Activated naive CD8-positive, alpha-beta T cell treated with anti-CD3 and anti-CD28 coated beads for 36 hours (primary cell): ENCODE measurements around the gene HPX. TPM values are rescaled to one million over a fixed set of nuclear protein-coding genes. Genes with fewer than 3 reads are reported as not detected.

Experiments
- DNase-seq: peaks from one replicate; pipeline ENCODE4 v3.0.0; 2021
- H3K27ac Mint-ChIP-seq: one replicate; pipeline ENCODE4 v1.8.0; 2022; ENCODE audit warnings: mild to moderate bottlenecking, moderate library complexity, mixed read lengths
- H3K27me3 Mint-ChIP-seq: one replicate; pipeline ENCODE4 v1.8.0; 2022; ENCODE audit warnings: mild to moderate bottlenecking, mixed read lengths
- H3K36me3 Mint-ChIP-seq: one replicate; pipeline ENCODE4 v1.8.0; 2021; ENCODE audit warnings: mild to moderate bottlenecking, mixed read lengths
- H3K4me1 Mint-ChIP-seq: one replicate; pipeline ENCODE4 v1.8.0; 2021; ENCODE audit warnings: mixed read lengths
- H3K4me3 Mint-ChIP-seq: one replicate; pipeline ENCODE4 v1.8.0; 2022; ENCODE audit warnings: mild to moderate bottlenecking, moderate library complexity, mixed read lengths
- H3K9me3 Mint-ChIP-seq: one replicate; pipeline ENCODE4 v1.8.0; 2022; ENCODE audit warnings: mixed read lengths
- total RNA-seq, 2 experiments: library from RNA; stranded (reverse); gene quantifications; one replicate each; pipeline ENCODE4 v1.2.3, GENCODE V29; 2021

The HPX gene
- total RNA-seq, 2 experiments from 2014 or later, result not detected

DNA sequence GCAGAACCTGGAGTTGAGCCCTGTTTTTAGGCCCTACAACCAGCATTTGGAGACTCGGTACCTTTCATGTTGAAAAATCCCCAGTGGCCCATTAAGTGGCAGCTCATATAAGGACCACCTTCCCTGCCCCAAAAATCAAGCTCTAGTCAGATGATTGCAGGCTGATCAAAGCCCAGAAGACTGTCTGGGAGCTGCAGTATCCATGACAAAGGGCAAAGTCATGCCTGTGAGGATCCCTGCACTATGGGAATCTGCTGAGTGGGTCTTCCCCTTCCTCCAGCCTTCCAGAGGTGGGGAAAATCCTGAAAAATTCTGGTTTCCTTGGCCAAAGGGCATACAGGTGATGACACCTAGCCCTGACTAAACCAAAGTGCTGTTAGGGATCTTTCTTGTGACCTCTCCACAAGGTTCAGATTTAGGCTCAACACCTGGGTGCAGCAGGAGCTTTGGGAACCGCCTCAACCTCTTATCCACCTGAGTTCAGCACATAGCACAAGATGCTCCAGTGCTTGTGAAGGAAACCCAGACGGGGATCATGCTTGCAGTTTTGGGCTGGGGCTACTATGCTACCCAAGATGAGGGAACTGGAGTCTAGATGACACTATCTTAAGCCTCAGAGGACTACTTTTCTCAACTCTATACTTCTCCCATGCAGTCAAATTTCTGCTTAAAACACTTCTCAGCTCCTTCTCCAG lies 34.2 kb upstream of the HPX start:
- peaks cover 25% of the 10 kb centered on the region for H3K4me1 Mint-ChIP-seq
- H3K9me3 Mint-ChIP-seq, result no peaks in the 10 kb centered on the region
- H3K27me3 Mint-ChIP-seq, result no peaks in the 10 kb centered on the region
- DNase-seq, result no peak
- H3K27ac Mint-ChIP-seq, result no peak overlapping the region
- H3K36me3 Mint-ChIP-seq, result peaks cover 5% of the 10 kb centered on the region
- peak overlapping the region; percentile 3 for H3K4me3 Mint-ChIP-seq

DNA sequence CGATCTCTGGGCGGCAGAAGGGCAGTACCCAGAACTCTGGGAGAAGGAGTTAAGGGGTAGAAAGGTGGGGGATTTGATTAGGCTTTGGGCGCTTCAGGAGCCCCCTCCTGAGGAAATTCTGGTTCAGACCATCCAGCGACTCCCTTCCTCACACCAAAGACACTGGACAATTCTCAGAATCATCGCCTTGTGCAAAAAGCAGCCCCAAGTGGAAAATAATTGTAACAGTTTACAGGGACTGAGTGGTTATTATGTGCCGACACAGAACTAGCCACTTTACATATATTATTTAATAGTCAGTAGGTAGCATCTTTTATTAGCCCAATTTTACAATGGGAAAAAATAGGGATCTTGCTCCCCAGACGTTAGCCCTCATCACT lies 33.6 kb upstream of the HPX start:
- peaks cover 4% of the 10 kb centered on the region for H3K36me3 Mint-ChIP-seq
- no peak overlapping the region for H3K27ac Mint-ChIP-seq
- H3K9me3 Mint-ChIP-seq, result no peaks in the 10 kb centered on the region
- no peak for DNase-seq
- H3K27me3 Mint-ChIP-seq, result no peaks in the 10 kb centered on the region
- peaks cover 20% of the 10 kb centered on the region for H3K4me1 Mint-ChIP-seq
- H3K4me3 Mint-ChIP-seq, result peak overlapping the region; percentile 70

DNA sequence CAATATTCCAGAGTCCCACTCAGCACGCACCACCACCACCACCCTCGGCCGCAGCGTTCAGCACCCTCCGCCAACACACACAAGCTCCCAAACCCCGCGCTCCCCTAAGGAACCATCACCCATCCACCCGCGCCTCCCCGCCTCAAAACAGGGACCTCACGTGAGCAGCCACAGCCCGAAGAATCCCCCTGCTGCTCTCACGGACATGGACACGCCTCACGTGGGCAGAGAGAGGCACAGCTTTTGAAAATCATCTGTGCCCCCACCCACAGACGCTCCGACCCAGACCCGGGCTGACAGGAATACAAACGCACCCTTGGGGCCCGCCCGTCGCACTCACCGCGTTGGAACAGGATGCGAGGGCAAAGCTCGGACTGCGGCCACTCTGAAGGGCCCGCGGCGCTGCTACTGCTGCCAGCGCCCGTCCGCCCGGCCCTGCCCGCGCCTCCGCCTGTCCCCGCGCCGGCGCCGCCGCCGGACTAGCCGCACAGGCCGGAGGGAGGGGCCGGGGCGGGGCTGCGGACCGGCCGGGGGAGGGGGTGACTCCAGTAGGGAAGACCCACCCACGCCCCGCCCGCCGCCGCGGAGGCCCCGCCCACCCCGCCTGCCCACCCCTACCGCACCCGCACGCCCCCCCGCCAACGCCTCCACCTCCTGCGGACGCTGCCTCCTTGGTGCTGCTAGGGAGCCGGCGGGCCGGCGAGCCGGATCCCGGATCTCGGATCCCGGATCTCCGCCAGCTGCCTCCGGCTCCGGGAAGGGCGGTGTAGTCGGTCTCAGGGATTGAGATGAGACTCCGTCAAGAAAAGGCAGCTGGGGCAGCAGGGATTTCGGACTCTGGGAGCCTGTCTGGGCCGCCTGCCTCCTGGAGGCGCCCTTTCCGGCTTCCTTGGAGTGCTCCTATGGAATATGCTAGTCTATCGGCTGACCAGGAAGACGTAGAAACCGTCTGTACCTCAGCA lies 32.9 kb upstream of the HPX start, which contains the start of gene TRIM3:
Gene TRIM3, minus strand, starts transcription at position 491 of the 962 bp plus-strand sequence. CDS start 8,246 bp downstream, outside the sequence.
- H3K27me3 Mint-ChIP-seq, result no peaks in the 10 kb centered on the region

DNA sequence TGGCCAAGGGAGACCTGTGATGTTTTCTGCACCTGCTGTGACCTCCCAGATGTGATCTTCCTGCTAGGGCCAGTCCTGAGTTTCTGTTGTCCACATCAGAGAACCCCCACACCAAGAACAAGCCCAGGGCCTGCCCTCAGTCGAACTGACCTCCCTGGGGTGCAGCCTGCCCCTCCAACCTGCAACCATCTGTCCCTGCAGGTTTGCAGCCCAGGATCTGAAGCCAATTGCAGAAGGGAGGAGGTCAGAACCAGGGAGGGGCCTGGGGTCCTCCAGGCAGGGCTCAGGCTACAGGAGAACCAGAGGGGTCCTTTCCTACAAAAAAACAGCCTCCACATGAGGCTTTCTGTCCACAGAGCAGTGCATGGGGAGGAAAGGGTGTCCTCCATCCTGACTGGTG lies 32.1 kb upstream of the HPX start:
- Mint-ChIP-seq H3K36me3 (peaks cover 3% of the 10 kb centered on the region), H3K27ac (no peak overlapping the region), H3K4me1 (peaks cover 16% of the 10 kb centered on the region), H3K4me3 (peak overlapping the region; percentile 40), H3K9me3 (no peaks in the 10 kb centered on the region), H3K27me3 (no peaks in the 10 kb centered on the region)
- no peak for DNase-seq

More for the DNA sequence above, 32.9 kb upstream of the HPX start, which contains the start of gene TRIM3:
- H3K4me3 Mint-ChIP-seq, result peak within 1 kb of the TSS; percentile 78
- H3K9me3 Mint-ChIP-seq, result no peaks in the 10 kb centered on the region
- DNase-seq, result peak; percentile 57
- peaks cover 4% of the 10 kb centered on the region for H3K36me3 Mint-ChIP-seq
- peaks cover 16% of the 10 kb centered on the region for H3K4me1 Mint-ChIP-seq
- H3K27ac Mint-ChIP-seq, result no peak within 1 kb of the TSS

DNA sequence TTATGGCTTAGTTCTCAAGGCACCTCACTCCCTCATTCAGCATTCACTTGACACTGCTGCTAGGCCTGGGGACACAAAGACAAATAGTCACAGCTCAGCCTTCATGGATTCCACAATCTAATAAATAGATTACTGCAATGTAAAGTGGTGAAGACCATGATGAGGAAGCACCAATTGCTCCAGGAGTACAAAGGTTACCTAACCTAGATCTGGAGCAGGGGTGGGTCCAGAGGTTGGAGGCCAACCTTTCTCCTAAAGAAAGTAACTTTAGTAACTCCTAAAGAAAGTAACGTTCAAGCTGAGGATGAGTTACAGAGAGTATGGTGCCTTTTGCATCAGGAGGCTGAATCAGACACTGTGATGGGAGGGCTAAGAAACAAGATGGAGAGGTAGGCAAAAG lies 28.8 kb upstream of the HPX start:
- H3K4me1 Mint-ChIP-seq, result peaks cover 16% of the 10 kb centered on the region
- no peak overlapping the region for H3K27ac Mint-ChIP-seq
- H3K27me3 Mint-ChIP-seq, result no peaks in the 10 kb centered on the region
- no peaks in the 10 kb centered on the region for H3K36me3 Mint-ChIP-seq
- no peaks in the 10 kb centered on the region for H3K9me3 Mint-ChIP-seq
- H3K4me3 Mint-ChIP-seq, result no peak overlapping the region
- DNase-seq, result no peak

DNA sequence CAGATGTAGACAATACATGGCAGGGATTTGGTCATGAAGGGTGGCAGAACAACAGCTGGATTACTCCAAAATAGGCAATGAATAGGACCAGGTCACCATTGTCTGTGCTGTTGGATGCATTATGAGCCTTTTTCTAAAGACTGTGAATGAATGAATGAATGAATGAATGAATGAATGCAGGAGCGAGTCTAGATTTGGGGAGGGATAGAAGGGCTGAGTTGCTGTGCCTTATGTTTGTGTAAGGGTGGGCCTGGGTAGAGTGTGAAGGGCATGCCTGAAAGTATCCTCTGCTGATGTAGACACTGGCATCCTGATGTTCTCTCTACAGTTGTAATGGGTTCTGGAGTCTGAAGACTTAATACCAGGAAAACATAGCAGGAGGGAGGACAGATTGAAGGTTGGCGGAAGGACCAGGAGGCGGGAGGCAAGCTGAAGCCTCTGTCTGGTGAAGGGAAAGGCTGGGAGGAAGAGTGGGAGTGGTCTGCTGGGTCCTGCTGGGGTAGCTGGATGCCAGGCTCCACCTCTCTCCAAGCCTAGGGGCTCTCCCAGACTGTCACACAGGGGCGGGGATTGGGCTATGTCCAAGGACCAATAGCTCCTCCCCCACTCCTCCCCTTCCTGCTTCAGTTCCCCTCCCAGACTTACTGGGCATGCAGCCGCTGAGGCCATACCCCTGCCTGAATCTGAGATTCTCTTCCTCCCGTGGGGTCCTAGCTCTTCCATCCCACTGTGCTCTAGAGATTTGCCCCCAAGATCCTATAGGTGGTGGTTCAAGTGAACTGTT lies 28.1 kb upstream of the HPX start:
- no peaks in the 10 kb centered on the region for H3K9me3 Mint-ChIP-seq
- H3K4me3 Mint-ChIP-seq, result no peak overlapping the region
- peaks cover 11% of the 10 kb centered on the region for H3K4me1 Mint-ChIP-seq
- H3K27ac Mint-ChIP-seq, result no peak overlapping the region
- peak; percentile 21 for DNase-seq
- H3K27me3 Mint-ChIP-seq, result no peaks in the 10 kb centered on the region
- no peaks in the 10 kb centered on the region for H3K36me3 Mint-ChIP-seq

DNA sequence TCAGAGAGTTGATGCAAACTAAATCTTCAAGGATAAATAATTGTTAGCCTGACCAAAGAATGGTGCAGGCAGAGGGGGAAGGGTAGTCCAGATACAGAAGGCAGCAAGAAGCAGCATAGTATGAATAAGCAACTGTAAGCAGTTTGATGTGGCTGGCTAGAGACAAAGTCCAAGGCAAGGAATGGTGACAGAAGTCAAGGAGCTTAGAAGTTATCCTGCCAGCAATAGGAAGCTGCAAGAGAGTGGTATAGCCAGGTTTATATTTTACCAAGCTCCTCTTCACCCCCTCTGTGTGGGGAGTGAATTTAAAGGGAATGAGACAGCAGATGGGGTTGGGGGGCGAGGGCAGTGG lies 18.3 kb upstream of the HPX start:
- DNase-seq, result no peak
- Mint-ChIP-seq H3K36me3 (peaks cover 2% of the 10 kb centered on the region), H3K4me1 (no peaks in the 10 kb centered on the region), H3K9me3 (no peaks in the 10 kb centered on the region), H3K27me3 (no peaks in the 10 kb centered on the region), H3K4me3 (no peak overlapping the region), H3K27ac (no peak overlapping the region)

DNA sequence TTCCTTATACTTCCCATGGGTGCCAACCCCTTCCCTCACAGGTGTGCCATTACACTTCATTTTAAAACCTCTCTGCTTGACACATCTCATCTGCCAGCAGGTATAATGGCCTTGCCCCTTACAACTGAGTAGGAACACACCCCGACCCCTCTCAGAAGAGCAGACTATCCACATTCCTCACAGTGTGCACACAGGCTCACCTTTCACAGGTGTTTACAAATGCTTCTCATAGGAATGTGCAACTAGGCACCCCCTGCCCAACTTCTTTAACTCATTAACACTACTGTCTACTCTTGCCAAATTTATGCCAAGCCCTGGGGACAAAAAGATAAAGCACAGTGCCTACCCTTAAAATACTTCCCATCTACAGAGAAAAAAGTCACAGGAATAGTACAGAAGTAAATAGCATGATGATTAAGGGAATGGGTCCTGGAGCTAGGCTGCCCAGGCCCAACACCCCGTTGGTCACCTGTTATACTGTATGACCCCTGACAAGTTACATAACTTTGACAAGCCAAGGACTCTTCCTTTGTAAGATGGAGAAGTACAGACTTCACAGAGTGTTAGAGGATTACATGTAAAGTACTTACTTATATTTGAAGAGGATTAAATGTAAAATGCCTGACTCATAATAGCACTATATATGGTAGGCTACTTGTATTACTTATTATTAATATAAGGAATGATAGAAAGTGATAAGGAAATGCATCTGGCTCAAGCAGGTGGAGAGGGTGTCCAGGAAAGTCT lies 17.7 kb upstream of the HPX start:
- no peaks in the 10 kb centered on the region for H3K9me3 Mint-ChIP-seq
- H3K4me1 Mint-ChIP-seq, result no peaks in the 10 kb centered on the region
- no peak overlapping the region for H3K4me3 Mint-ChIP-seq
- no peaks in the 10 kb centered on the region for H3K27me3 Mint-ChIP-seq
- no peak overlapping the region for H3K27ac Mint-ChIP-seq
- DNase-seq, result no peak
- peaks cover 2% of the 10 kb centered on the region for H3K36me3 Mint-ChIP-seq

DNA sequence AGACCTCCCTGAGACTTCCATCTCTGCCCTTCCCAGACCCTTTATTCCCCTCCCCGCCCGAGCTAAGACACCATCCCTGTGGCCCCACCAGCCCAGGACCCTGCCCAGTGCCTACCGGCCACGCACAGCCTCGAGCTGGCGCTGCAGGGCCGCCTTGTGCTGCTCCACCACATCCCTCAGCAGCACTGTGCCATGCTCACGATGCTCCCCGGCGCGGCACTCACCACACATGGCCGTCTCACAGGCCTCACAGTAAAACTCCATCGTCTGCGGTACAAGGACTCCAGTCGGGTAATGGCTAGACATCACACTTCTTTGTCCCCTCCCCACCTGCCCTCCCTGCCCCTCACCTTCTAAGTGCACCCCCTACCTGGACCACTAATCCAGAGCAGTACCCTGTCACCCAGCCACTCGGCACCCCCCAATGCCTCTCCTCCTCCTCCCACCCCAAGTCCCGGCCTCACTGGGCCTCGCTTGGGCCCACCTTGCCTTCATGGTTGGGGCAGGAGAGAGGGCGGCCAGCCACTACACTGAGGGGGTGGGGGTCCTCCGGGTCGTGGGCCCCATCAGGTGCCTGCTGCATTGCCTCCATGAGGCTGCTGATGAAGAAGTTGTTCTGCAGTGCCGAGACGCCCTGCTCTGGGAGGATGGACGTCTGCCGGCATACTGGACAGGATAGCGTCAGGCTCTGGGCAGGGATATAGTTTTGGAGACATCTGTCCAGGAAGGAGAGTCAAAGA lies 17.0 kb upstream of the HPX start:
- Mint-ChIP-seq H3K9me3 (no peaks in the 10 kb centered on the region), H3K4me3 (no peak overlapping the region), H3K36me3 (no peaks in the 10 kb centered on the region), H3K4me1 (no peaks in the 10 kb centered on the region), H3K27me3 (no peaks in the 10 kb centered on the region), H3K27ac (no peak overlapping the region)
- DNase-seq, result no peak

DNA sequence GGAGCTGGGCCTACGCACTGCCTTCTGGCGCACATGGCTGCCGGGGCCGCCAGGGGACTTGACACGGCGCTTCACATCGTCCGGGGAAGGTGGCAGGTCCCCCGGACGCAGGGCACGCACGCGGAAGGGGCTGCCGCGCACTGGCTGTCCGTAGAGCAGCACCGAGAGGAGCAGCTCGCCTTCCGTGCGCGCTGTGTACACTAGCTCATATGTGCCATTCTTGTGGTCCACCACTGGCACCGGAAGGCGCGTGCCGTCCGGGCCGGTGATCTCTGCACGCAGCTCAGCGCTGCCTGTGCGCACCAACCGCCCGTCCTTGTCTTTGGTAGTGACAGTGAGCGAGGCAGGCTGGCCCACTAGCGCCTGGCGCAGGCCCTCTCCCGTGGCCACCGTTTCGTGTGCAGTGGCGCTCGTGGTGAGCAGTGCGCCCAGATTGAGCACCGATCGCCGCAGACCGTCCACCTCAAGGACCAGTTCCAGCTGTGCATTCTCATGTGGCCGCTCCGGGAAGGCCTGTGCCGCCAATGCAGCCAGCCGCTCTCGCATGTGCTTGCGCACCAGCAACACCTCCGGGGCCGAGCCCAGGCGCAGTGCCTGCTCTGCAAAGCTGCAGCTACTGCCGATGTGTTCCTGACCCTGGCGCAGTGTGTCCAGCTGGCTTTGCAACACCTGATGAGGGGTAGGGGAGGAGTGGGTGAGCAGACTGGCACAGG lies 15.7 kb upstream of the HPX start:
- no peaks in the 10 kb centered on the region for H3K9me3 Mint-ChIP-seq
- no peaks in the 10 kb centered on the region for H3K27me3 Mint-ChIP-seq
- no peak overlapping the region for H3K4me3 Mint-ChIP-seq
- no peaks in the 10 kb centered on the region for H3K4me1 Mint-ChIP-seq
- H3K27ac Mint-ChIP-seq, result no peak overlapping the region
- no peak for DNase-seq
- H3K36me3 Mint-ChIP-seq, result no peaks in the 10 kb centered on the region

DNA sequence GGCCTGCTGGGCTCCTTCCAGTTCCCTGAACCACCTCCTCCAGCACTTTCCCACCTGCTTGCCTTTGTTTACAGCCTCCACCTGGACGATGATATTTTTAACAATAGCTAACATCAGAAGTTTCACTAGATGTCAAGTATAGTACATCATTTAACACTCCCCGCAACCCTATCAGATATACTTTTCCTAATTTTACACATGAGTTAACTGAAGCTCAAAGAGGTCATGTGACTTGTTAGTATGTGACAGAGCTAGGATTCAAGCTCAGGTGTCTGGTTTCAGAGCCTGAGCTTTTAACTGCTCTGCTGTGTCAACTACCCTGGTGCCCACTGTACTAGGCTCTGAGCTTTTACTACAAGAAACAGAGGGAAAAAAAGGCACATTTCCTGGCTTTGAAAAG lies 14.3 kb upstream of the HPX start:
- Mint-ChIP-seq H3K27ac (no peak overlapping the region), H3K4me1 (no peaks in the 10 kb centered on the region), H3K27me3 (no peaks in the 10 kb centered on the region), H3K36me3 (no peaks in the 10 kb centered on the region), H3K4me3 (no peak overlapping the region), H3K9me3 (no peaks in the 10 kb centered on the region)
- no peak for DNase-seq

DNA sequence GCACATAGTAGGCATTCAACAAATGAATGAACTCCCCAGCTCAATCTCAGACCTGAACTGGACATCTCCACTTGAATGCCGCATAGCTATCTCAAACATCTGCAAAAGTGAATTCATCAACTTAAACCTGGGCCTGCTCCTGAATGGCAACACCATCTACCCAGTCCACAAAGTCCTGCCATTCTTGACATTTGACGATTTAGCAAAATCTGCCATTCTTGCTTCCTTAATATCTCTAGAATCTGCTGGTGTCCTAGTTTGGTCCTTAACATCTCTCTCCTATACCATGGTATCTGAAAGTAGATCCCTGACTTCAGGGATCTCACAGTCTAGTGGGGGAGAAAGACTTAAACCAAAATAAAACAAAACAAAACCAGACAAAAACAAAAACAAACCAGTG lies 12.4 kb upstream of the HPX start:
- no peaks in the 10 kb centered on the region for H3K4me1 Mint-ChIP-seq
- no peak overlapping the region for H3K4me3 Mint-ChIP-seq
- H3K9me3 Mint-ChIP-seq, result no peaks in the 10 kb centered on the region
- H3K27me3 Mint-ChIP-seq, result no peaks in the 10 kb centered on the region
- H3K36me3 Mint-ChIP-seq, result no peaks in the 10 kb centered on the region
- H3K27ac Mint-ChIP-seq, result no peak overlapping the region
- no peak for DNase-seq

DNA sequence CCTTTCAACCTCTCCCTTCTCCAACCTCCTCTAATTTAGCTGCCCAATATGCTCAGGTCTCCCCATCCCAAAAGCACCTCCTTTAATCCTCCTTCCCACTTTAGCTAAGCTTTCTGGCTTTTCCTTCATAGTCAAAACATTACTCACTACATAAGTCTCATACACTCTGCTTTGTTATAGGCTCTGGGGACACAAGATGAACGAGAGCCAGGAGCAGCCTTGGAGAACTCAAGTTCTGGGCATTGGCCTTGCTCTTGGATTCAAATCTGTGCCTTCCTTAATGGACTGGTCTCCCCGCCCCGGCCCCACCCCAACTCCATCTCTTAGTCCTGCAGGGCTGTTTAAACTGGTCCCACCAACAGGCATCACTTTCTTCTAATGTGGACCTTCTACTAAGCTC lies 11.4 kb upstream of the HPX start:
- H3K36me3 Mint-ChIP-seq, result no peaks in the 10 kb centered on the region
- H3K9me3 Mint-ChIP-seq, result no peaks in the 10 kb centered on the region
- H3K27ac Mint-ChIP-seq, result no peak overlapping the region
- no peaks in the 10 kb centered on the region for H3K4me1 Mint-ChIP-seq
- DNase-seq, result no peak
- no peaks in the 10 kb centered on the region for H3K27me3 Mint-ChIP-seq
- H3K4me3 Mint-ChIP-seq, result no peak overlapping the region
